ENCODE measurements around the gene NFATC1.

DNA sequence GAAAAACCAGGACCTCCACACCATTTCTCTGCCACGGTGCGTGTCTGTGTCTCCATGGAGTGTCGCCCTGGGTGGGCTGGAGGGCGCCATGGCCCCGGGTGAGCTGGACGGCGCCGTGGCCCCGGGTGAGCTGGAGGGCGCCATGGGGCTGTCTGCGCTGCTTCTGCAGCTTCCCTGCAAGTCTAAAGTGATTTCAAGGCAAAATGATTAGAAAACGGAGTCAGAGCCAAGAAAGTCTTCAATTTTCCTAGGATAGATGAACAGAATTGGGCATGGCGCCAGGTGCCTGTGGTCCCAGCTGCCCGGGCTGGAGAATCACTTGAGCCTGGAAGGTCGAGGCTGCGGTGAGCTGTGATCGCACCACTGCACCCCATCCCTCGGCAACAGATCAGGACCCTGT, 27.7 kb upstream of the NFATC1 start:
- TF ChIP-seq, protein P1, sequence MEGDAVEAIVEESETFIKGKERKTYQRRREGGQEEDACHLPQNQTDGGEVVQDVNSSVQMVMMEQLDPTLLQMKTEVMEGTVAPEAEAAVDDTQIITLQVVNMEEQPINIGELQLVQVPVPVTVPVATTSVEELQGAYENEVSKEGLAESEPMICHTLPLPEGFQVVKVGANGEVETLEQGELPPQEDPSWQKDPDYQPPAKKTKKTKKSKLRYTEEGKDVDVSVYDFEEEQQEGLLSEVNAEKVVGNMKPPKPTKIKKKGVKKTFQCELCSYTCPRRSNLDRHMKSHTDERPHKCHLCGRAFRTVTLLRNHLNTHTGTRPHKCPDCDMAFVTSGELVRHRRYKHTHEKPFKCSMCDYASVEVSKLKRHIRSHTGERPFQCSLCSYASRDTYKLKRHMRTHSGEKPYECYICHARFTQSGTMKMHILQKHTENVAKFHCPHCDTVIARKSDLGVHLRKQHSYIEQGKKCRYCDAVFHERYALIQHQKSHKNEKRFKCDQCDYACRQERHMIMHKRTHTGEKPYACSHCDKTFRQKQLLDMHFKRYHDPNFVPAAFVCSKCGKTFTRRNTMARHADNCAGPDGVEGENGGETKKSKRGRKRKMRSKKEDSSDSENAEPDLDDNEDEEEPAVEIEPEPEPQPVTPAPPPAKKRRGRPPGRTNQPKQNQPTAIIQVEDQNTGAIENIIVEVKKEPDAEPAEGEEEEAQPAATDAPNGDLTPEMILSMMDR (IDR thresholded peaks at IDR 0.05) = no peak
- TF ChIP-seq POLR2A (IDR thresholded peaks at IDR 0.05) = no peak
